Measurements from ENCODE around the gene MAP1LC3B.

DNA sequence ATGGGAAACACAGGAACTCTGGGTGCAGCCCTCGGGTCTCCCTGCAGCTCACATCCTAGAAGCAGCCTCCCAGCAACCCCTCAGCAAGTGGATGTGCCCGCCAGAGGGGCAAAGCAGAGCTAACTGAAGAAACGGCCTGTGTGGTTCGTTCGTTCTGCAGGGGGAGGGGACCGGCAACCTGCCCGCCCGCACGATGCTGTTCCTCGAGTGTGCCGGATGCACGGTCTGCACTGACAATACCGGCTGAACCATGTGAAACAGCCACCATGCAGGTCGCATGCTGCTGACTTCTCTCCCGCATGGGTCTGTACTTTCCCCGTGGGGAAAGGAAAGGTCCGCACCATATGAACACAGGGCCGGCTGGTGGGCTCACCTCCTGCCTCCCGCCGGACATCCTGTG is 49.6 kb upstream of the MAP1LC3B start:
- TF ChIP-seq, protein P1, sequence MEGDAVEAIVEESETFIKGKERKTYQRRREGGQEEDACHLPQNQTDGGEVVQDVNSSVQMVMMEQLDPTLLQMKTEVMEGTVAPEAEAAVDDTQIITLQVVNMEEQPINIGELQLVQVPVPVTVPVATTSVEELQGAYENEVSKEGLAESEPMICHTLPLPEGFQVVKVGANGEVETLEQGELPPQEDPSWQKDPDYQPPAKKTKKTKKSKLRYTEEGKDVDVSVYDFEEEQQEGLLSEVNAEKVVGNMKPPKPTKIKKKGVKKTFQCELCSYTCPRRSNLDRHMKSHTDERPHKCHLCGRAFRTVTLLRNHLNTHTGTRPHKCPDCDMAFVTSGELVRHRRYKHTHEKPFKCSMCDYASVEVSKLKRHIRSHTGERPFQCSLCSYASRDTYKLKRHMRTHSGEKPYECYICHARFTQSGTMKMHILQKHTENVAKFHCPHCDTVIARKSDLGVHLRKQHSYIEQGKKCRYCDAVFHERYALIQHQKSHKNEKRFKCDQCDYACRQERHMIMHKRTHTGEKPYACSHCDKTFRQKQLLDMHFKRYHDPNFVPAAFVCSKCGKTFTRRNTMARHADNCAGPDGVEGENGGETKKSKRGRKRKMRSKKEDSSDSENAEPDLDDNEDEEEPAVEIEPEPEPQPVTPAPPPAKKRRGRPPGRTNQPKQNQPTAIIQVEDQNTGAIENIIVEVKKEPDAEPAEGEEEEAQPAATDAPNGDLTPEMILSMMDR (IDR thresholded peaks at IDR 0.05): no peak
- TF ChIP-seq POLR2A (IDR thresholded peaks at IDR 0.05): no peak
